ENCODE measurements around the gene METTL14. TPM values are rescaled to one million over a fixed set of nuclear protein-coding genes. Genes with fewer than 3 reads are reported as not detected.
"Not testable (repeated sequence)": the region's sequence is repeated elsewhere in the genome, so short reads cannot be mapped to it uniquely, and the experiment has no call there.

The METTL14 gene
- polyA plus RNA-seq (ENCODE audit: insufficient read length), result 27.0 TPM

DNA sequence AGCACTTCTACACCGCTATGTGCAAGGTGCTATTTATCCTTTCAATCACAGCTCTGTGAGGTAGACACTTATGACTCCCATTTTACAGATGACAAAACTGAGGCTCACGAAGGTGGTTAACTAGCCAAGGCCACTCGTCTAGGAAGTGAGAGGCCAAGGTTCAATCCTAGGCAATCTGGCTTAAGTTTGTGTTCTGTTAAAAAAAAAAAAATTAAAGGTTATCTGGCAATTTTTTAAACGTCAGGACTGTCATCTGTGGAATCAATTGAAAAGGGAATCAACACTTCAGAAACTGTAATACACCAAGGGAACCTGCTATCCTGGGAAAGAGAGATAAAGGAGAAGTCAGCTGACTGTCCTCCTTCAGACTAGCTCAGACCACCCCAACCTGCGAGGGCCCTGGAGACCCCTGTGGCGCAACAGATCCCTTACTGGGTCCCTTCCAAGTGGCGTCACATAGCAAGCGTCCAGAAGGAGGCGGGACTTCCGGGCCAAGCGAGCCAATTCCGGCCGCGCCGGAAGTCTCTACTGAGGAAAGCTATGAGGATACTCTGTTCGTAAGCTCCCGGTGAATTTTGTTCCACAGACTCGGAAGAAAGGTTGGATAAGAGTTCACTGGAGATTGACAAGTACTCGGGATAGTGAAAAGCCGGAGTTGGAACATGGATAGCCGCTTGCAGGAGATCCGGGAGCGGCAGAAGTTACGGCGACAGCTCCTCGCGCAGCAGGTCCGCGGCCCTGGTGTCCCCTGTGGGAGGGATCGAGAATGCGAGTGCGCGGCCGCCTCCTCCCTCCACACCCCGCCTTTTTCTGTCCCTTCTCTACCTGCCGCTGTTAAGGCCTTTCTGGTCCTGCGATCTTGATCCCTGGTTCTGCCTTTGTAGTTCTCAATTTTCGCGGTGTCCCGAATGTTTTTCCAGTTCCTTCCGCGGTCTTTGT, at the start of gene METTL14:
TSS of gene METTL14 (plus strand) at position 520 of the 939 bp plus-strand sequence. CDS start at position 663, 143 bp downstream.
- peak; percentile 88 for DNase-seq (ENCODE audit: low read depth)

DNA sequence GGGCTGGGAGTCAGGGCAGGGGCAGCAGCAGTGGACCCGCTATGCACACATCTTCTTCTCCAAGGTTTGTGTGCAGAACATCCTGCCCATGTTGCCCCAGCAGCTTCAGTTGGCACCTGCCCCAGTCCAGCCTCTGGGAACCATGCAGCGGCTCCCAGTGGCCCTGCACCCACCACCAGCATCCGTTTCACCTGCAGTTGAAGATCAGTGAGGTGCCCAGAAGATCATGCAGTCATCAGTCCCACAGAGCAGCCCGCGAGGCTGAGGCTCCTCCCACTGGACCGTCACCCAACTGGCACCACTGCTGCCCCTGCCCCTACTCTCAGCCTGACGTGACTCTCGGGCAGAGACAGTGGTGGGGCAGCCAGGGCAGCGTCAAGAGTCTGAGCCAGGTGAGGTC, 49.1 kb upstream of the METTL14 start:
- not testable (repeated sequence) for DNase-seq (ENCODE audit: low read depth)

DNA sequence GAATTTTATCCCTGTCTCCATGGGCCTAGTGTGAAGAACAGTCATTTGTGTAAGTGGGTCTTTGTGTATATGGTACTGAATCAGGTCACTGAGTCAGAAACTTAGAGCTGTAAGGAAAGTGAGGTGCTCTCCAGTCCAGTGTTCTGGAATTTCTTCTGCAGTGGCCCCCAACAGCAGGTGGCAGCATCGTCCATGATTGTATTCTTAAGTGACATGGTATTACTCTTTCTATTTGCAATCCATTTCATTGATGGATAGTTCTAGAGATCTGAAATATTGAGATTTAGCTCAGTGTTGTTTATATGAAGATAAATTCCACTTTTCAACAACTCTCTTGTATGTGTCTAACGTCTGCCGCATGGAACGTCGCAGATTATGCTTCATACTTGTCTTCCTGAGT, 20.5 kb upstream of the METTL14 start:
- not testable (repeated sequence) for DNase-seq (ENCODE audit: low read depth)

DNA sequence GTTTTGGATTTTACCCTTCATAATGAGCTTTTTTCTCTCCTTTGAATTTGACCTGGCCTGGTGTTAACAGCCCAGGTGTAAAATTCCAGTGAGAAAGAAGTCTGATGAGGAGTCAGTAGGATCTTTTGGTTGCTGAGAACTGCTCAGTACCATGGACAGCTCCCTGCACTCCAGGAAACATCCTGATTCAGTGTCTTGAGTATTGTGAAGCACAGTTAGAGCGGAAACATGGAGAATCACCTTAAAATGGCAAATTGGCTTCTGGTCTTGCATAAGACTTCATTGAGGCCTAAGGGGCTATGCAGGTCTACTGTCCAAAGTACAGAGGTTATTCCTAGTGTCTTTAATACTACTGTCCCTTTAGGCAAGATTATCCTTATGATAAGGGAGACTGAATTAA, 16.0 kb upstream of the METTL14 start:
- DNase-seq (ENCODE audit: low read depth), result peak; percentile 59

DNA sequence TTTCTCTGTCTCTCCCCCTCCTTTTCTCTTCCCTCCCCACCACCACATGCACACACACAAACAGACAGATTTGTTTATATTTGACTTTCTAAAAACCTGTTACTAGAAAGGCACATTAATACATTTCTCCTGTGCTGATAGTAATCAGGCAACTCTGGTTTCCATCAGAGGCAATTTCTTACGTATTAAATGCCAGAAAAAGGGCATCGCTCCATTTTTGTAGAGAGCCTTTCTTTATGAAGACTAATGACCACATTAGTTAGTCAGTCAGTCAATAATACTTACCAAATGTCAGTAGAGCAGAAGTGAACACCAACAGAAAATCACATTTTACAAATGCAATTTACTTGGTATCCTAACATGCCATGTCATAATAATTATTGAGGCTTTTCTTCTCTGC, 14.2 kb upstream of the METTL14 start:
- not testable (repeated sequence) for DNase-seq (ENCODE audit: low read depth)

DNA sequence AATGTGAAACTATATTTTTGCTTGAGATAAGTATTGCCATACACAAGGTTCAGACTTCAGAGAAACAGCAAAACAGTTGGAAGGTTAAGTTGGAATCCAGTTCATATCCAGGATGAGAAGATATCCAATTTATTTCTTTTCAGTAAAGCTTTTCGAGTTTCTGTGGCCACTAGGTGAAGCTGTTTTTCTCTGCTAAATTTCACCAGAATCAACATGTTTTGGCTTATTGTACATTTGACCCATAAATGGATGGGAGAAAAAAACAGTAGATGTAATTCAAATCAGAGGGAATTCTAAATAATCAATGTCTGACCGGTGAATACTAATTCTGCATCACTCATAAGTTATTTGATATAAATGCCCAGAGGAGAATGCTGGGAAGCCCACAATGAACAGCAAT, 9.1 kb upstream of the METTL14 start:
- DNase-seq (ENCODE audit: low read depth), result no peak

DNA sequence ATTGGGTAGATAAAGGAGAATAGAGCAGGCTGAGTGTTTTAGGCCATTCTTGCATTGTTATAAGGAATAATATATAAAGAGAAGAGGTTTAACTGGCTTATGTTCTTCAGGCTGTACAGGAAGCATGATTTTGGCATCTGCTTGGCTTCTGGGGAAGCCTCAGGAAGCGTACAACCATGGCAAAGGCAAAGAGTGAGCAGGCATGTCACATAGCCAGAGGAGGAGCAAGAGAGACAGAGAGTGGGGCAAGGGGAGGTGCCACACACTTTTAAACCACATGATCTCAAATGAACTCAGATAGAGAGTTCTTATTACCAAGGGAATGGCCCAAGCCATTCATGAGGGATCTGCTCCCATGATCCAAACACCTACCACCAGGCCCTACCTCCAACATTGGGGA, 4.4 kb upstream of the METTL14 start:
- DNase-seq (ENCODE audit: low read depth), result no peak

DNA sequence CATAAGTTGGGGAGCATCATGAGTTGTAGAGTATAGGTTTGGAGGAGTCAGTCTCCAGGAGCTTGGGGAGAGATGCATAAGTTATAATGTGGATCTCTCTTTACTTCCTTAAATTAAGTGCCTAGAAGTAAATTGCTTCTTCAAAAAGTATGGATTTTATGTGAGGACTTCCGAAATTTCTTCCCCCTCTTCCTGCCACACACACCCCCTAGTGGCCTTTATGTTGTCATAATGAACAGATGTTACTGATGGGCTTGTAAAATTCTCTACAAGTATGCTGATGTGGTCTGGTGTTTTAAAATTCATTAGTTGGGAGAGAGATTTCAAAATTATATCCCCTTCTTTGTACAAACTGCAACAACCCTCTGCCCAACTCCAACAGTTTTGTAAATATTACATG, 2.3 kb upstream of the METTL14 start:
- DNase-seq (ENCODE audit: low read depth), result no peak

DNA sequence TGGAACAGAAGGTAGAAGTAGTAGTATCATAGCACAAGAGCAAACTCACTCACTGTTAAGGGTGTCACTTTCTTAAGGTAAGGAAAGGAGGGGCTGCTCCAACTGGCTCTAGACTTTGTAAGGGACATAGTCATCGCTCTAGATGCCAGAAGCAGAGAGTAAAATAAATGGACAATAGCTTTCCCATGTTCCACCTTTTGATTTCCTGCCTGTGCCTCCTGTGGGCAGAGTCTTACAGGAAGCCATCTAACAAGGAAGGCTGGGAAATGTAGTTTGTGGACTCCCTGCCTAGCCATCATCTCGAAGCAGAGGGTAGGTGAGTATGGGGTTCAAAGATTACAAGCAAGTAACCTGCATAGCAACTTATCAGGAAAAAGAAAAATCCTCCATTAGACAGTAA, 1.7 kb upstream of the METTL14 start:
- no peak for DNase-seq (ENCODE audit: low read depth)

DNA sequence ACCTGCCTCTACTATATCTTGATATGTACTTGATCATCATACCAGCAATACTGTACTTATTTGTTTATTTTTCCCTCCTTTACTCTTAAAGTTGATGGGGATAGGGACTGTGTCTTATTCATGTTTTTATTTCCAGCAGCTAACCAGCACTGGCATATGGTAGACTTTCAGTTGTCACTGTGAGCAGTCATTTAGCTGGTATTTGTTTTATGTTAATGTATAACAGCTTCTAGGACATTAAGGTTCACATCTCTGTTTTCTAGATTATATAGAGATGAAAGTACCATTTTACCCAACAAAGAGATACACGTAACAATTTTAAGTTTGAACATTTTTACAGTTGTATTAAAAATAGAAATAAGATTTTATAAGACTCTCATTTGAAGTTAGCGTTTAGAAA, 17.9 kb downstream of the METTL14 start:
- no peak for DNase-seq (ENCODE audit: low read depth)

DNA sequence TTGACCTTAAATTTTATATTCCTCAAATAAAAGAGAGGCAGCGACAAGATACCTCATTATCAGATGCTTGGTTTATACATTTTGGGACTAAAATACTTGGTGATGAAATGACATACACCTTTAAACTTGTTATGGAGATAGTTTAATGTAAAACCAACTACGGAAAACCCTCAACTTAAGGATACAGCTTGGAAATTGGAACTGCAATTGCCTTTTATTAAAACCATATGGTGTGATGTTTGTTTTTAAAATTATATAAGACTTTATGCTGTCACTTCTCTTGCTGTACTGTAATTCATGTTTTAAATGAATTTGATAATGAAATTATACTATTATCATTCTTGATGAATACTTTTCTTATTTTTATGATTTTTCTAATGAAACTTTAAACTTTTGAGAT, 25.9 kb downstream of the METTL14 start:
- DNase-seq (ENCODE audit: low read depth), result no peak

DNA sequence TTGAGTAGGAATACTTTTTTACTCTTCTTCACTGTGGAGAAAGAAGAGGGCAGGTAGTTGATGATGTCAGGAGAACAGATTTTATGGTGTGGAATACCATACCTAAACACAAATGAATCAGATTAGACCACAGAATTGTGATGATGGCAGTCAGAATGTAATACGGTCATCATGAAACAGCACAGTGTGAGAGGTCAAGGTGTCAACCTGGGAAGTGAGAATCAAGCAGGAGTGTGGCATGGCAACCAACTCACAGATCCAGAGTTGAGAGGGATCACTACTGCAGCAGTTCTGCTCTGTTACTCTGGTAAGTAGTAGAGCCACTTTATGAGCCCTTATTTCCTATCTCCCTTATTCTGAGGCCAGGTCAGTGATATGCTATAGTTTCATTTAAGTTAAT, 27.7 kb downstream of the METTL14 start:
- no peak for DNase-seq (ENCODE audit: low read depth)

DNA sequence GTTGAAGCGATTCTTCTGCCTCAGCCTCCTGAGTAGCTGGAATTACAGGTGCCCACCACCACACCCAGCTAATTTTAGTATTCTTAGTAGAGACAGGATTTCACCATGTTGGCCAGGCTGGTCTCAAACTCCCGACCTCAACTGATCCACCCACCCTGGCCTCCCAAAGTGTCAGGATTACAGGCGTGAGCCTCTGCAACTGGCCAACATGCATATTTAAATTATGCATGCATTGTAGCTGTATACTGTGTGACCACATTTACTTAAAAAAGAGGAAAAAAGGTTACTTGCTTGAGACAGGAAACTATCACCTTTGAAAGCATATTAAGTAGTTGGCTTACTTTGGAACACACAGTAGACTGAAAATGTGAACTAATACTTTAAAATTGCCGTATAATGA, 29.5 kb downstream of the METTL14 start:
- DNase-seq (ENCODE audit: low read depth), result no peak

DNA sequence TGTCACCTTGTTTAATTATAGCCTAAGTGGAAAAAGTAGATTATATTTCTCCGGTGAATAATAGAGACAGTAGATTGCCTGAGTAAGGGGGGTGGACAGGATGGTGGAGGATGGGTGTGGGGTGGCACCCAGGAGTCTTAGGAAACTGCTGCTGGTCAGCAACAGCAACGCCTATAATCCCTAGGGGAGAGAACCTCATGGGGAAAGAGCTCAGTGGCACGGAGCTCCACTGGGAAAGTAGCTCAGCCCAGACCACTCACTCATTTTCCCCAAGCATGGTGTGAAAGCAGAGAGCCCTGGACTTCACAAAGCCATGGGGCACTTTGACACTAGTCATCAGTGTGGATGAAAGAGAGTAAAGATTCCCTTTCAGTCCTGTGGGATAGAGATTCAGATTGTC, 31.1 kb downstream of the METTL14 start:
- DNase-seq (ENCODE audit: low read depth), result no peak

DNA sequence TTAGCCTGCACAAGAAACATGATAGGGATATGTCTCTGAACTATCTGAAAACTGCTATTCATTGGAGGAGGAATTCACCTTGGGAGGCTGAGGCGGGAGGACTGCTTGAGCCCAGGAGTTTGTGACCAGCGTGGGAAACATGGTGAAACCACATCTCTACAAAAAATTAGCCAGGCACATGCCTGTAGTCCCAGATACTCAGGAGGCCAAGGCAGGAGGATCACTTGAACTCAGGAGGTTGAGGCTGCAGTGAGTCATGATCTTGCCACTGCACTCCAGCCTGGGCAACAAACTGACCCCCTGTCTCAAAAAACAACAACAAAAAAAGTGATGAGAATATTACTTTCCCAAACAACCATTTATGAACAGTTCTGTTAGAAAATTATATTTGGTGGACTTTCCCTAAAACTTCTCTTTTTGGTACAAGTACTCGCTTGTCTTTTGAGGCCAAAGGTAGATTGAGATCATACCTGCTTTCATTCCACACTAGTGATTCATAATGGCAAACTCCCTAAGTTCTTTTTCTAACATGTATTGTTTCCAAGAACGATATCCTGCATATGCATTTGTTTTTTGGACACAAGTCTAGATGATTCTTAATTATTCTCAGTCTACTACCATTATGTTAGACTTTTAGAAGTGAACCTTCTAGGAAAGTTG, 33.4 kb downstream of the METTL14 start:
- DNase-seq (ENCODE audit: low read depth), result no peak

DNA sequence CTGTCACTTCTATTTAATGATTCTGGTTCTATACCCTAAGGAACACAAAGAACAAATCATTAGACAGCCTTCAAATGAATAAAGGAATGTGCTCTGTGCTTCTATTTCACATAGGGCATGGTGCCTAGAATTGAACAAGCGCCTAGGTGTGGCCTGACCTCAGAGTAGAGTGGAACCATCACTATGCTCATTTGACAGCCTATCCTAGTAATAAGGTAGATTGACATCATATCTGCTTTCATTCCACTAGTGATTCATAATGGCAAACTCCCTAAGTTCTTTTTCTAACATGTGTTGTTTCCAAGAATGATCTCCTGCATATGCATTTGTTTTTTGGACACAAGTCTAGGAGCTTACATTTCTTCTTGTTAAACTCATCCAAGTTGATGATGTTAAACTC, 36.6 kb downstream of the METTL14 start:
- no peak for DNase-seq (ENCODE audit: low read depth)

DNA sequence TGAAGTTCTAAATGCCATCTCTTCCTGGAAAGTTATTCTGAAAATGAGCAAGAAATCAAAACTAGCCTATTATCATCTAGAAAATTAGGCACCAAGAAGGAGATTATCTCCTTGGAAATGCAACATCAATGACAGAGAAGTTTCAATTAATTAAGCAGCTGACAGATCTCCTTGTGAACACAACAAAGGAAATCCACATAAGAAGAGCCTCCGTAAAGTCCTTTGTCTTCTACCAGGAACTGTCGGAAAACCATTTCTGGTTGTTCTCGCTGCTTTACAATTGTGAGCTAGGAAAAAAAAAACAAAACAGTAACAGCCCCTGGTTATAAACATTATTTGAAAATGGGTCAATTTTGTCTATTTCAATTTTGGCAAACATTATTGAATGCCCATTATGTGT, 38.2 kb downstream of the METTL14 start:
- no peak for DNase-seq (ENCODE audit: low read depth)

DNA sequence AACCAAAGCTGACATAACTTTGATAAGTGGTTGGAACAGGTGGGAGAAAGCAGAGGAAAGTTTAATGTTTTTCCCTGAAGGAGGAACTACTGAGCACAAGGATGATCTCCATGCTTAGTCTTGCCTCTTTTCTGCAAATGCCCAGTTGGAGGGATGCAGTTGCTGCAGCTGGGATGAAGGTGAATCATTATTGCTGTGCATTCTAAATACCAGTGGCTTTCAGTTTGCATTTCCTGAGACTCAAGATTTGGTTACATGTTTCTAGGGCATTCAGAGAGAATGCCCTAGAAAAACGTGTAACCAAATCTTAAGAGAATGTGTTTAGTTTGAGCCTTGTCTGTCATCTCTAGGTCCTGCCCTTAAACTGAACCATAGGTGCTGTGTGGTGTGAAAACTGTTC, 42.2 kb downstream of the METTL14 start:
- DNase-seq (ENCODE audit: low read depth), result no peak

DNA sequence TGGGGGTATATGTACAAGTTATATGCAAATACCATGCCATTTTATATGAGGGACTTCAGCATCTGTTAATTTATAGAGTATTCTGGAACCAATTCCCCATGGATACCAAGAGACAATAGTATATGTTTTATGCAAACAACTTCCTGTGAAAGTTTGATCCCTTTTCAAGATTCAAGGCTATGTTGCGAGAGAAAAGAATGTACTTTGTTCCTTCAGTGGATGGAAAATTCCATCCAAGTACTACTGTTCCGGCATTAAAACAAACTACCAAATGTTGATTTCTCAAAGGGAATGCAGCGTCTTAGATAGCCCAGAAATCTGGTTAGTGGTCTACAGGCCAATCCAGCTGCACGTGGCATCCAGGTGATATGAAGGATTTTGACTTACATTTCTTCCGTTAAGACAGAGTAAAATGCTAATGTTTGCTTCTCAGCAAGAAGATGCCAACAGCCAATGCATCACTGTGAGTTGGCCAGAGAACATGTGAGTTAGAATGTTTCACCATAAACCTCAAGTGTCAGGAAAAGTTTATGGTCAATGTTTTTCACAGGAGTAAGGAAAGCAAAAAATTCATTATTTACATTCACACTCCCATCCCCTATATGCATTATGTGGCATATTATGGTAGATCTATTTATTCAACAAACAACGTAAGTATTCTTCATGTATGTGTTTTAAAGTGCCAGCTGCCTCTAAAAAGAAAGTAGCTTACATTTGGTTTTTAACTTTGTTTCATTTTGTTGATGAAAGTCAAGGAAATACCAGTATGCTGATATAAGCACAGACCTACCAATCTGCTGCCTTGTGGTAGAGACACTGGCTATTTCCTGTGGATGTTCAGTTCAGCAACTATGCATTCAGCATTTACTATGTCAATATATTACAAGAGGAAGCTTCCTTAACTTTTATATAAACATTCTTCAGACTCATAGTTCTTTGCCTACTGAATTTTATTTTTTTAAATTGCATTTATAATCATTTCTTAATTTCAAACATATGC, 44.4 kb downstream of the METTL14 start:
- no peak for DNase-seq (ENCODE audit: low read depth)

DNA sequence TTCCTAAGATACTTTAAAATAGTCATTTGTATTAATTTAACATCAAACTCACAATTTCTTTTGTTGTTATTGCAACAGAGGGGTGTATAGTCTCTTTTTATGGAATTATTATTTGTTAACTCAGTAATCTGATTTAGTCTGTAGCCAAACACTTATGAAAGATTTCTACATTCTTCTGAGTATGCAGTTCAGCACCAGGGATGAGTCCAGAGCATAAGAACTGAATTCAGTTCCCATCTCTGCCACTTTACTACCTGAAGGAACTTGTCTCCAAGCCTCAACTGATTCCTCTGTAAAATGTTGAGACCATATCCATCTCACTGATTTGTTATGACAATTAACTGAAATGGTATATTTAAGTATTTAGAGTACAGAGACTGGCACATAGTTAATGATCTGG, 45.5 kb downstream of the METTL14 start:
- no peak for DNase-seq (ENCODE audit: low read depth)

DNA sequence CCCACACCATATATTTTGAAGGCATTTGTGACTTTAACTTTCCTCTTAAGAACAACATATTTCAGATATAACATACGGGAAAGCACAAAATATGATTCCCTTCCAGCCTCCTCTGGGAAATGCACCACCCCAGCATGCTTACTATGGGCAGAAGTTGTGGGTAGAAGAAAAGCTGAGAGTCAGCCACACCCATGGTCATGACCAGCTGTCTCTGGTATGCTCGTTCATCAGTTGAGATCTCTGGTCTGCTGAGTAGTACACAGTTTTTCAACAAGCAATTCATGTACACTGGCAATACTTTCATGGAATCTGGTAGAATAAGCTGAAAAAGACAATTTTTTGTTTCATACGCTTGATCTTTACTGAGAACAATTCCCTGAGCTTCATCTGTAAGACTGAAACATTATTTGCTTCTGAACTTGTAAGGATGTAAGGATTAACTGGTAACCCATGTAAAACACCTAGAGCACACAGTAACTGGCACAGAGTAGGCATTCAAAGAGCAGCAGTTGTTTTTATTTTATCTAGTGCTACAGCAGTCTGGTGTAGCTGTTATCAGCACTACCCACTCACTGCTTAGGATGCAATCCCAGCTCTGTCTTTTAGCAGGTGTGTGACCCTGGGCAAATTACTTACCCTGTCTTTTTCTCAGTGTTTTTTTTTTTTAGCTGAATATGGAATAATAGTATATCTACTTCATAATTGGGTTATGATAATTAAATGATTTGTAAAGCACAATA, 47.6 kb downstream of the METTL14 start:
- DNase-seq (ENCODE audit: low read depth), result no peak

All from forelimb muscle (tissue), 1 donor.